HuH-7 (cell line): Measurements from ENCODE around the gene CCDC57.
A peak's percentile ranks its signal among the peaks of the same experiment; 100 is the strongest.

Experiments
- DNase-seq: peaks from one replicate; pipeline ENCODE4 v3.0.0; 2011; ENCODE audit warnings: low spot score

CCDC57 gene

GRCh38 chr17:82246040-82246364, 33.4 kb upstream of the CCDC57 start:
- no peak for DNase-seq

- no peak for DNase-seq
These were observed 32.7 kb upstream of the CCDC57 start for GRCh38 chr17:82245134-82246039.

- DNase-seq: no peak
These were observed 31.9 kb upstream of the CCDC57 start for GRCh38 chr17:82244413-82245133.

GRCh38 chr17:82243648-82244412, 31.2 kb upstream of the CCDC57 start:
- DNase-seq: no peak

GRCh38 chr17:82242977-82243647, 30.5 kb upstream of the CCDC57 start:
- no peak for DNase-seq

- no peak for DNase-seq
These were observed 30.0 kb upstream of the CCDC57 start for GRCh38 chr17:82242698-82242976.

- no peak for DNase-seq
These were observed 29.5 kb upstream of the CCDC57 start for GRCh38 chr17:82241926-82242697.

GRCh38 chr17:82241183-82241925, 28.7 kb upstream of the CCDC57 start:
- DNase-seq: no peak

GRCh38 chr17:82240506-82241182, 28.0 kb upstream of the CCDC57 start:
- no peak for DNase-seq

- DNase-seq: no peak
These were observed 27.4 kb upstream of the CCDC57 start for GRCh38 chr17:82239926-82240505.

- no peak for DNase-seq
These were observed 26.8 kb upstream of the CCDC57 start for GRCh38 chr17:82239401-82239925.

GRCh38 chr17:82238472-82239201, 26.0 kb upstream of the CCDC57 start:
- DNase-seq: no peak

GRCh38 chr17:82237746-82238471, 25.3 kb upstream of the CCDC57 start:
- DNase-seq: no peak

GRCh38 chr17:82237083-82237745, 24.6 kb upstream of the CCDC57 start:
- no peak for DNase-seq

- peak; percentile 75 for DNase-seq
These were observed 23.7 kb upstream of the CCDC57 start for GRCh38 chr17:82236142-82236971.

GRCh38 chr17:82235775-82236141, 23.1 kb upstream of the CCDC57 start:
- DNase-seq: no peak
